GM19397 (cell line): ENCODE measurements around the gene TTC9C.
"Not testable (repeated sequence)": the region's sequence is repeated elsewhere in the genome, so short reads cannot be mapped to it uniquely, and the experiment has no call there.

Experiments
- ATAC-seq: cut with Tn5 transposase; IDR thresholded peaks from one replicate; pipeline ENCODE4 v1.9.1; 2021; ENCODE audit warnings: mild to moderate bottlenecking, moderate library complexity; ENCODE audit not compliant: unreplicated experiment

TTC9C gene

GRCh38 chr11:62709247-62710000 is 18.9 kb upstream of the TTC9C start:
- peak; percentile 66 for ATAC-seq

- no peak for ATAC-seq
These were observed 18.3 kb upstream of the TTC9C start for GRCh38 chr11:62710001-62710345.

- no peak for ATAC-seq
These were observed 15.9 kb upstream of the TTC9C start for GRCh38 chr11:62712276-62712812.

DNA sequence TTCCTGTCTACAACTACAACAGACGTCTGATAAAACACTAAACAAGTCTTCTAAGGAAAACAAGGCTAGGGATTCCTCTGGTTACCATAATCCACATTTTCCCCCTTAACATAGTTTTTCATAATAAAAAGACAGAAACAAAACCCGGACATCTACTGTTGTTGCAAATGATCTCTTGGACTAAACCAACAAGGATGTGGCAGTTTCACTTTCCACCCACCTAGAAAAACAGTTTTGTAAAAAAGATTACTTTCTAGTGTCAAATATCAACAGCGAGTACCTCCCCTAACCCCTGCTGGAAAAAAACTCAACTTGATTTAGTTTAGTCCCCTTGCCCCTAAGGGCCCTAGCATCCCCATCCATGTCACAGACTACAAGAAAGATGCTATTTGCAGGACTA is 15.4 kb upstream of the TTC9C start:
- ATAC-seq = no peak

DNA sequence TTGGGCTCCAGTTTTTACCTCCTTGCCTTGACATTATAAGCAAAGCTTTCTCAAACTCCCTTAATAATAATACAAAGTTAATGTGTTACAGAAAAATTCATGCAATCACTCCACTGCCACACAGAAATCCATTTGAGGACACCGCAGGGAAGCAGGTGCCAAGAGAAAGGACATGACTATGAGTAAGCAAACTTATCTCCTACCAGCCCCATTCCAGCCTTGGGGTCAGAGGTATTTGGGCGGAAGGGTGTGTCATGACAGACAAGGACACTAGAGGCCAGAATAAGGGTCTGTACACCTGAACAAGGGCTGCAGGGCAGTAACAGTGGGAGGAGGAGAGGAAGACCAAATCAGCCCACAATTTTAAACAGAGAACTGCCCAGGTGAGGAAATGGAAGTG is 14.9 kb upstream of the TTC9C start:
- no peak for ATAC-seq

- no peak for ATAC-seq
These were observed 12.8 kb upstream of the TTC9C start for GRCh38 chr11:62715150-62716130.

DNA sequence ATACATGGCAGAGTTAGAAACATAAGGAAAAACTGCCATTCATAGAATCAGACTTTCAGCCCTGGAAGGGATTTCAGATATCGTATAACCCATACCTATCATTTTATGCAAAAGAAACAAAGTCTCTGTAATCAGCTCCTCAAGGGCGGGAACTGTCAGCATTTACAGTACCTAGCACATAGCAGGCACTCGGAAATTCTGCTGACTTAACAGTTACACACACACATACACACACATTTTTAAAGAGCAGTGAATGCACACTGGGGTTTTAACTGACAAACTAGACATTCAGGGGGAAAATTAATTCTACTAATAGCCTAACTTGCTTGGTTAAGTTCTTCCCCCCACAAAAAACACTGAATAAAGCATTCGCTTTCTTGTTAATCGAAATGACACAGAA is 12.1 kb upstream of the TTC9C start:
- no peak for ATAC-seq

DNA sequence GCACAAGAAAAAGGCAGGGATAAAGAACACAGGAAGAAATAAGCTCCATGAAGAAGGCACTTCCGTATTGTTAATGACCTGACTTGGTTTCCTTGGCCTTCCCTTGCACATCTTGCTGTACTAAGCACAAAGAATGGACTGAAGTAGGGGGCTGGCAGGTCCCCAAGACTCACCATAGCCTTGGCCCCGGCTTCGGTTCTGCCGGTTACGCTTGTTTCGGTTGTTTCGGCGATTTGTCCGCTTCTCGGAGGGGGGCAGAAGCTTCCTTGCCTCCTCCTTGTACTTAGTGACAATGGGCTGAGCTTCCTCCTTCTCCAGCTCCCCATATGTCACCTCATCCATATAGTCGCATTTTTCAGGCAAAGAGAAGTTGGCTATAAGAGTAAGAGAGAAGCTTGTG is 11.5 kb upstream of the TTC9C start:
- ATAC-seq = no peak

- no peak for ATAC-seq
These were observed 8.8 kb upstream of the TTC9C start for GRCh38 chr11:62719302-62719978.

DNA sequence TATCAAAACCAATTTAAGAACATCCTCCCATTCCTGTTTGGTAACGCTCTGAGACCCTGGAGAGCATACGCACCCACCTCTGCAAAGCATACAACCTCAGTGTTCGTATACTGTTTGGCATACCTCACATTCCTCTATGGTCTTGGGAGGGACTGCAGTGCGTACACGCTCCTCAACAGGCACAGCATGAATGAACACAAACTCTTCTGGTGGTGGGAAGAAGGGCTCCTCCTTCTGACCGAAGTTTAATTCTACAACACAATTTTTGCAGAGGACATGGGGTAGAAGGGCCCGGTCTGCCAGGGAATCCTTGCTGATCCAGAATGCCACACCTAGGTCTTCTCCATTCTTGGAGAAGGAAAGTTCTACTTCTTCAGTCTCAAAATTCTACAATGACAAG is 6.3 kb upstream of the TTC9C start:
- no peak for ATAC-seq

GRCh38 chr11:62724171-62724570 is 4.1 kb upstream of the TTC9C start:
- ATAC-seq = no peak

GRCh38 chr11:62725646-62726045 is 2.6 kb upstream of the TTC9C start:
- no peak for ATAC-seq

- peak; percentile 1 for ATAC-seq
These were observed 2.0 kb upstream of the TTC9C start for GRCh38 chr11:62726156-62726914.

DNA sequence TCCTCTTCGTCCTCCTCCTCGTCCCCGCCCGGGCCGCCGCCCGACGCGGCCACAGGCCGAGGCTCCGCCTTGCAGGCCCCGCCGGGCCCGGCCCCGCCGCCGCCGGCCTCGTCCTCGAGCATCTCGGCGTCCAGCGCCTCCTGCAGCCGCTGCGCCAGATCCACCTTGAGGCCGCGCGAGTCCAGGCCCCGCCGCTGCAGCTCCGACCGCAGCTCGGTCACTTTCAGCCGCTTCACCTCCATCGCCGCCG is 1.4 kb upstream of the TTC9C start:
- ATAC-seq = no peak

DNA sequence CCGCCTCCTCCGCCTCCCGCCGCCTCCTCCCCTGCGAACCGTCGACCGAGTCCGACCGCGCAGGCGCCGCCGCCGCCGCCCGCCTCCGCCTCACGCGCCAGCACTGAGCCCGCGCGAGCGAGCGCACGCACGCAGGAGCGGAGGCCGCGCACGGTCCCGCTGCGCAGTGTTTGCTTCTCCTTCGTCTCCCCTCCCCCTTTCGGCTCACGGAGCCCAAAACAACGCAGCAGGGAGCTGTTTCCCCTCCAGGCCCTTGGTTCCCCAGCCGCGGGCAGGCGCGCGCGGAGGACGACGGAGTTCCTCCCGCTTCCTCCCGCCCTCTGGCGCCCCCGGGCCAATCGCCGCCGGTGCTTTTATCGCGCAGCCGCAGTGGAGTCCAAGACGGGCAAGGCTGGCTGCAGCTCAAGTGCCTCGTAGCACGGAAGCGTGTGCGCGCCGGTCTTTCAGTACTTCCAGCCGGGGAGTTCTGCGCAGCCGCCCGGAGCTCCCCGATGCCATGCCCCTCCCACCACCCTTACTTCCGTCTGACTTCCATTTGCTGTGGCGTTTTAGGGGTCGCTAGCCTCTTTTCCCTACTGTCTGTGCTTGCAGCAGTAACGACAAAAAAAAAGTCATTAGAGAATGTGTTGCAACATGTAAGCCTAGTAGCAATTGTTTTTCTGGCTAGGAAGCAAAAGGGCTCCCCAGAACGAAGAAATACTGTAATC is 968 bp upstream of the TTC9C start, which contains the start of gene HNRNPUL2:
Gene HNRNPUL2 (minus strand): TSS at position 293 of the 707 bp plus-strand sequence. CDS start 301 bp downstream, outside the sequence.
- peak; percentile 75 for ATAC-seq

DNA sequence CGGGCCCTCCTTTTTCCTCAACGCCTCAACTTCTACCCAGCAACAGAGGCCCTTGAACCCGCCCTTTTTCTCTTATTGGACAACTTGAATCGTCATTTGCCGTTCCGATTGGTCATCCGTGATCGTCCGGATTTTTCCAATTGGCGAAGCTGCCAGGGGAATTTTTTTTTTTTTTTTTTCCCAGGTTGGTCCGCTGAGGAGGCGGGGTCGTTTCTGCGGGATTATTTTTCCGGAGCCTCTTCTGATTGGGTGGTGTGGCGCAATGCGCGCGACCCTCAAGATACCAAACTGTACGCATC is 465 bp upstream of the TTC9C start:
- ATAC-seq = peak; percentile 41

DNA sequence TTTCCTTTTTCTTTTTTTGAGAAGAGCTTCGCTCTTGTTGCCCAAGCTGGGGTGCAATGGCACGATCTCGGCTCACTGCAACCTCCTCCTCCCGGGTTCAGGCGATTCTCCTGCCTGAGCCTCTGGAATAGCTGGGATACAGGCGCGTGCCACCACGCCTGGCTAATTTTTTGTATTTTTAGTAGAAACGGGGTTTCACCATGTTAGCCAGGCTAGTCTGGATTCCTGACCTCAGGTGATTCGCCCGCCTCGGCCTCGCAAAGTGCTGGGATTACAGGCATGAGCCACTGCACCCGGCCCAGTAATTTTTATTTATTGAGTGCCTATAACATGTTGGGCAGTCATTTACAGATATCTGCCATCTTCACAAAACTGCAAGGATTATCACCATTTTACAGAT is 1.8 kb downstream of the TTC9C start:
- not testable (repeated sequence) for ATAC-seq

DNA sequence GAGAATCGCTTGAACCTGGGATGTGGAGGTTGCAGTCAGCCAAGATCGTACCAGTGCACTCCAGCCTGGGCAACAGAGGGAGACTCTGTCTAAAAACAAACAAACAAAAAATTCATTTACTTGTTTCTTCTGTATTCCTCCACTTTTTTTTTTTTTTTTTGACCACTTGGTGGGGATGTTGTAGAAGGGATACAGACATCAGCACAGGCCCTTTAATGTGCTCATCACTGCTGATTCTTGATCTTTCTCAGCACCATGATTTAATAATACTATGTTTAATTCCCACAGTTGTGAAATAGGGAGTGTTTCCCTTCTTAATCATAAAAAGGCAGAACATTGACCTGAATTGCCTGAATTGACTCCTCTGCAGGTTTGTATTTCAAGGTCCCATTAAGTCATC is 4.5 kb downstream of the TTC9C start:
- ATAC-seq = no peak

GRCh38 chr11:62737196-62737595 is 8.9 kb downstream of the TTC9C start:
- no peak for ATAC-seq

- ATAC-seq = no peak
These were observed 19.3 kb downstream of the TTC9C start for GRCh38 chr11:62747475-62748160.
